GM18526 (cell line): ENCODE data around the gene PGBD5.

Source experiments
- POLR2A ChIP-seq: IDR thresholded peaks from 3 replicates; pipeline ENCODE4 v1.6.1; 2011; ENCODE audit not compliant: insufficient read length; ENCODE audit errors: extremely low read depth

The PGBD5 gene

GRCh38 chr1:230375147-230375546 lies 51.0 kb downstream of the PGBD5 start:
- TF ChIP-seq POLR2A = no peak

DNA sequence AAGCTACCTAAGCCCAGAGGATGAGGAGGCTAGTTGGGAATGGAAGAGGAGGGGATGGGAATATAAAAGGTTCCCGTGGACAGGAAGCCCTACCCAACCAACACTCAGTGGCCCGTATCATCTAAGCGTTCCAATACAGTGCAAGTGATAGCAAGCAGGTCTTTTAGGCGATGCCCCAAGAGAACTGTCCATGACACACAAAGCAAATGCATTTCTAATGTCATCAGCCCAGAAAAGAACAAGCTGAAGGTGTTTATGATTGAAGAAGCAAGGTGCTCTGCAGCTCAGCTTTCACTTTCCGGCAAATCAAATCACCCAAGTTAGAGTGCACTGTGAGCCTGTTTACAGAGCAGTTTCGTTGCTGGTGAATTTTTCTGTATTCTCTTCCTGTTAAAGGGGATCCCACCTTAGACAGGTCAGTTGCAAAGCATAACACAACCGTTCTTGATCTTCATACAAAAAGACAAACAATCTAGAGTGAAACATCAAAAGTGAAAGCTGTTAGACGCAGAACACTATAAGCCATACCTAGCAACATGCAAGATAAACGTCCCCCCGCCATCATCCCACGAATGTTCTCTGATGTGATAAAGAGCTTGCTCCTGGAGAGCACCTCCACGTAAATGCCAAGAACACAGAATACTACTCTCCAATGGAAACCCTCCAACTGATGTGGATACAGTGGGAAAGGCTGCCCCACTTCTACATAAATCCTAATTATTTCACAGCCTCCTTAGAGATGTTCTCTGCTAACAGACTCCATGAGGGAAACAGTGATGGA lies 54.0 kb downstream of the PGBD5 start:
- TF ChIP-seq POLR2A = no peak

GRCh38 chr1:230370109-230370508 lies 56.0 kb downstream of the PGBD5 start:
- TF ChIP-seq POLR2A = no peak

GRCh38 chr1:230368871-230369270 lies 57.3 kb downstream of the PGBD5 start:
- no peak for TF ChIP-seq POLR2A

GRCh38 chr1:230368363-230368762 lies 57.8 kb downstream of the PGBD5 start:
- no peak for TF ChIP-seq POLR2A

- TF ChIP-seq POLR2A = no peak
Observed at GRCh38 chr1:230366504-230366915, 59.6 kb downstream of the PGBD5 start.

GRCh38 chr1:230365723-230366307 lies 60.3 kb downstream of the PGBD5 start:
- TF ChIP-seq POLR2A = no peak

GRCh38 chr1:230362949-230363348 lies 63.2 kb downstream of the PGBD5 start:
- no peak for TF ChIP-seq POLR2A

GRCh38 chr1:230361941-230362340 lies 64.2 kb downstream of the PGBD5 start:
- no peak for TF ChIP-seq POLR2A

DNA sequence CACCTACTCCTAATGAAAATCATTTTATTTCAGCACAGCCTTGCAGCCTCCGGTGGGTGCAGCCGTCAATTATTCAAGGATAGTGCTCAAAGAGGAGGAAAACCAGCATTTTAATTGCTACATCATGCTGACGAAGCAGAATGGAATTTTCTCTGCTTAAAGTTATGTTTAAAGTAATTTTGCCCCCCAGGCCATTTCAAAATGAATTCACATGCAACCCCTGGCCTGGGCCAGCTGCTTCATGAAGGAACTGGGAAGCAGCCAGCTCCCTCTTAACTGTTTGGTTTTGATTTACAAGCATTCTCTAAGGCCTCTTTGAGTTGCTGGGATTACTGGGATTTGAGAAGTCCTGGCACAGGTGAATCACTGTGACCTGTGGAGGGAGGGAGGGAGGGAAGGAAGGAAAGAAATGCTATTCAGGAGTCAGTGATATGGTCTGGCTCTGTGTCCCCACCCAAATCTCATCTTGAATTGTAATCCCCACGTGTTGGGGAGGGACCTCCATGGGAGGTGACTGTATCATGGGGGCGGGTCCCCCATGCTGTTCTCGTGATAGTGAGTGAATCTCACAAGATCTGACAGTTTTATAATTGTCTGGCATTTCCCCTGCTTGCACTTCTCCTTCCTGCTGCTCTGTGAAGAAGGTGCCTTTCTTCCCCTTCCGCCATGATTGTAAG lies 66.0 kb downstream of the PGBD5 start:
- TF ChIP-seq POLR2A = no peak

DNA sequence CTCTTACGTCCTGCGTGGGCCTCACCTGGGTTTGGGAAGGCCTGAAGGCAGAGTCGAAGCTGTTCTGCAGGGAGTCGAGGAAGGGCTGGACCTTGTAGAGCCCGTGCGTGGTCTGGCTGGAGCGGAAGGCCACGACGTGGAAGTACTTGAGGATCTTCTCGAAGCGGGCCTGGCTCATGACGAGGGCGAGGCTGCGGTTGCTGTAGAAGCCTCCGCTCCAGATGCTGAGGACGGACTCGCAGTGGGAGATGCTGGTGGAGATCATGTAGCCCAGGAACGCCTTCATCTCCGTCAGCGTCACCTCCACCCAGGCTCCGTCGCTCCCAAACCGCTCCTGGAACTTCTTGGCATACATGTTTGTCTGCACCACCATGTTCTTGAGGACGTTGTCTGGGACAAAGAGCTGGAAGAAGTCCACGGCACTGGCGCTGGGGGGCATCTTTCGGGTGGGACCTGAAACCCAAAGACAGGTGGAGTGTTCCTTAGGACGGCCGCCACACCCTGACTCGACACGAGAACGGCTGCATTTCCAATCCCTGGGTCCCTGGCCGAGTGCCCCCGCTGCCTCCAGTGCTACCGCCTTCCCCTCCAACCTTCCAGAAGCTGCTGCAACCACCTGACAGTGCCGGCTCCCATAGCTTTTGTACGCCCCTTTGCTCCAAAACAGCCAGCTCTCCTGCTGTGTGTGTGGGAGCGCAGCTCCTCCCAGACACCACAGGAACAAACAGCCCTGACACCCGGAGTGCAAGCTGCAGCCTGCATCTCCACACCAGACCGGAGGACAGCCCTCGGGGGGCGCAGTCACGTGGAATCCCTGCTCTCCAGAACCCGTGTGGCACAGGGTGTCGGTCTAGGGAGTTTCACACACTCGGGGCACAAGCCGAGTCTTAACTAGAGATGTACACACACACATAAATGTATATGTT lies 69.0 kb downstream of the PGBD5 start:
- no peak for TF ChIP-seq POLR2A

- TF ChIP-seq POLR2A = no peak
Observed at GRCh38 chr1:230356190-230356589, 69.9 kb downstream of the PGBD5 start.

- TF ChIP-seq POLR2A = no peak
Observed at GRCh38 chr1:230355594-230355993, 70.5 kb downstream of the PGBD5 start.

- no peak for TF ChIP-seq POLR2A
Observed at GRCh38 chr1:230355128-230355527, 71.0 kb downstream of the PGBD5 start.

DNA sequence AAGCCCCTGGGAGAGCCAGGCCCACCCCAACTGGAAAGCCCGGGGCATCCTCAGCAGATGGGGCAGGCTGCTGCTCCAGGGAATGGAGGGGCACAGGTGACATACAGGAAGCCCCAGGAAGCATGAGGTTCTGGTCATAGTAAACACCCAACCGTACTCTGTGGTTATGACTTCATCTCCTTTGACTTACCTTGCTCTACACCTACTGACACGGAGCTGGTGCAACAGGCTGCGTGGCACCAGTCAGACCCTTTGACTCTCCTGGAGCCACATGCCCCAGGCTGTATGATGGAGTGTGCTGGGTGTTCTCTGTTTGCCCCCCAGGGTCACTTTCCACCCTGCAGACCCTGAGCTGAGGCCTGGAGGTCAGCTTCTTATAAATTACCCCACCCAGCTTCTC lies 72.1 kb downstream of the PGBD5 start:
- no peak for TF ChIP-seq POLR2A

GRCh38 chr1:230352537-230352936 lies 73.6 kb downstream of the PGBD5 start:
- TF ChIP-seq POLR2A = no peak

DNA sequence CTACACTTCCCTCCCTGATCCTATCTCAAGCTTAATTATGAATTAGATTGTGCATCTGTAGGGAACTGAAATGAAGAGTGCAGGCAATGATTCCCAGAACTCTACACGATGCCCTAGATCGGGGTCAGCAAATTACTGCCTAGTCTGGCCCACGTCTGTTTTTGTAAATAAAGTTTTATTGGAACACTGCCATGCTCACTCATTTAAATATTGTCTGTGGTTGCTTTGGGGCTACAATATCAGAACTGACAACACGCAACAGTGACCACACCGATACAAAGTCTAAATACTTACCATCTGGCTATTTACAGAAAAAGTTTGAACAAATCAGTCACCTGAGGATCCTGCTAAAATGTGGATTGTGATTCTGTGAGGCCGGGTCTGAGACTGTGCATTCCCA lies 74.1 kb downstream of the PGBD5 start:
- no peak for TF ChIP-seq POLR2A
